Measurements from ENCODE around the gene MYO3B.

The MYO3B gene

DNA sequence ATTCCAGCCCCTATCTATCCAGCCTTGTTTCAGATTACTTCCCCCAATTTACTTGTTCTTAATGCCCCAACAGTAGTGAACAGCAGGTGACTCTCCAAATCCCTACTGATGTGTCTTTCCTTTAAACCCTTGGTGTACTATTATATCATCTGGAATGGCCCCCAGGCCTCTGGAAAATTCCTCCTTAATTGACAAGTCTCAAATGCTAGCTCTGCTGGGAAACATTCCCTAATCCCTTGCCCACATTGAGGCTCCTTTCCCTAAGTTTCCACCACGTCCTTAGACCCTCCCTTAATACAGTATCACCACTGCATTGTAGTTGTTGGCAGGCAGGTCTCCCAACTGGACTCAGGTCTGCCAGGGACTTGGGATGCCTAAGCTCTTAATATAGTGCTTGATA is 41.0 kb downstream of the MYO3B start:
- no peaks in the 10 kb centered on the region for H3K36me3 ChIP-seq (ENCODE audit: insufficient read depth, low read length)
- H3K4me3 ChIP-seq: no peak overlapping the region
- no peak for TF ChIP-seq POLR2AphosphoS5 (IDR thresholded peaks at IDR 0.05; ENCODE audit: borderline replicate concordance, low read depth, low read length)
- TF ChIP-seq FOXP2 (optimal IDR thresholded peaks at IDR 0.05; ENCODE audit: control extremely low read depth, extremely low read length, insufficient read depth): no peak
- TF ChIP-seq EZH2 (IDR thresholded peaks at IDR 0.05): no peak
- no peak overlapping the region for H3K27ac ChIP-seq
- H3K9ac ChIP-seq (ENCODE audit: insufficient read length): no peak overlapping the region
- H3K9me3 ChIP-seq (ENCODE audit: low read depth, low read length): no peaks in the 10 kb centered on the region
- DNase-seq (ENCODE audit: low read depth, low spot score): no peak

GRCh38 chr2:170221317-170222288 is 43.7 kb downstream of the MYO3B start:
- no peak overlapping the region for H3K27ac ChIP-seq

GRCh38 chr2:170222298-170222697 is 44.4 kb downstream of the MYO3B start:
- Histone ChIP-seq H3K27ac (no peak overlapping the region), H3K9ac (ENCODE audit: insufficient read length) (no peak overlapping the region), H3K4me3 (no peak overlapping the region), H3K9me3 (ENCODE audit: low read depth, low read length) (no peaks in the 10 kb centered on the region), H3K36me3 (ENCODE audit: insufficient read depth, low read length) (no peaks in the 10 kb centered on the region)
- no peak for DNase-seq (ENCODE audit: low read depth, low spot score)
- TF ChIP-seq FOXP2 (optimal IDR thresholded peaks at IDR 0.05; ENCODE audit: control extremely low read depth, extremely low read length, insufficient read depth) (no peak), POLR2AphosphoS5 (IDR thresholded peaks at IDR 0.05; ENCODE audit: borderline replicate concordance, low read depth, low read length) (no peak), EZH2 (IDR thresholded peaks at IDR 0.05) (no peak)

More at GRCh38 chr2:170221317-170222288, 43.7 kb downstream of the MYO3B start:
- no peaks in the 10 kb centered on the region for H3K9me3 ChIP-seq (ENCODE audit: low read depth, low read length)
- no peak for TF ChIP-seq EZH2 (IDR thresholded peaks at IDR 0.05)
- no peak for TF ChIP-seq FOXP2 (optimal IDR thresholded peaks at IDR 0.05; ENCODE audit: control extremely low read depth, extremely low read length, insufficient read depth)
- no peak for TF ChIP-seq POLR2AphosphoS5 (IDR thresholded peaks at IDR 0.05; ENCODE audit: borderline replicate concordance, low read depth, low read length)
- no peak overlapping the region for H3K4me3 ChIP-seq
- H3K36me3 ChIP-seq (ENCODE audit: insufficient read depth, low read length): no peaks in the 10 kb centered on the region
- no peak for DNase-seq (ENCODE audit: low read depth, low spot score)
- no peak overlapping the region for H3K9ac ChIP-seq (ENCODE audit: insufficient read length)

- no peaks in the 10 kb centered on the region for H3K36me3 ChIP-seq (ENCODE audit: insufficient read depth, low read length)
- no peak for DNase-seq (ENCODE audit: low read depth, low spot score)
- no peak overlapping the region for H3K4me3 ChIP-seq
- H3K9me3 ChIP-seq (ENCODE audit: low read depth, low read length): no peaks in the 10 kb centered on the region
- H3K9ac ChIP-seq (ENCODE audit: insufficient read length): no peak overlapping the region
- H3K27ac ChIP-seq: no peak overlapping the region
- TF ChIP-seq POLR2AphosphoS5 (IDR thresholded peaks at IDR 0.05; ENCODE audit: borderline replicate concordance, low read depth, low read length) (no peak), EZH2 (IDR thresholded peaks at IDR 0.05) (no peak), FOXP2 (optimal IDR thresholded peaks at IDR 0.05; ENCODE audit: control extremely low read depth, extremely low read length, insufficient read depth) (no peak)
Measured at GRCh38 chr2:170222842-170223241, 44.9 kb downstream of the MYO3B start.

GRCh38 chr2:170224692-170225294 is 46.8 kb downstream of the MYO3B start:
- TF ChIP-seq EZH2 (IDR thresholded peaks at IDR 0.05): no peak
- no peak for TF ChIP-seq FOXP2 (optimal IDR thresholded peaks at IDR 0.05; ENCODE audit: control extremely low read depth, extremely low read length, insufficient read depth)
- no peak for TF ChIP-seq POLR2AphosphoS5 (IDR thresholded peaks at IDR 0.05; ENCODE audit: borderline replicate concordance, low read depth, low read length)
- H3K27ac ChIP-seq: no peak overlapping the region
- DNase-seq (ENCODE audit: low read depth, low spot score): no peak
- H3K36me3 ChIP-seq (ENCODE audit: insufficient read depth, low read length): no peaks in the 10 kb centered on the region
- H3K9ac ChIP-seq (ENCODE audit: insufficient read length): no peak overlapping the region
- no peak overlapping the region for H3K4me3 ChIP-seq
- H3K9me3 ChIP-seq (ENCODE audit: low read depth, low read length): no peaks in the 10 kb centered on the region

- Histone ChIP-seq H3K36me3 (ENCODE audit: insufficient read depth, low read length) (no peaks in the 10 kb centered on the region), H3K9ac (ENCODE audit: insufficient read length) (no peak overlapping the region), H3K27ac (no peak overlapping the region), H3K4me3 (no peak overlapping the region), H3K9me3 (ENCODE audit: low read depth, low read length) (no peaks in the 10 kb centered on the region)
- DNase-seq (ENCODE audit: low read depth, low spot score): no peak
- no peak for TF ChIP-seq EZH2 (IDR thresholded peaks at IDR 0.05)
- TF ChIP-seq FOXP2 (optimal IDR thresholded peaks at IDR 0.05; ENCODE audit: control extremely low read depth, extremely low read length, insufficient read depth): no peak
- TF ChIP-seq POLR2AphosphoS5 (IDR thresholded peaks at IDR 0.05; ENCODE audit: borderline replicate concordance, low read depth, low read length): no peak
Measured at GRCh38 chr2:170226216-170226615, 48.3 kb downstream of the MYO3B start.

GRCh38 chr2:170227507-170227947 is 49.6 kb downstream of the MYO3B start:
- Histone ChIP-seq H3K27ac (no peak overlapping the region), H3K9ac (ENCODE audit: insufficient read length) (no peak overlapping the region), H3K36me3 (ENCODE audit: insufficient read depth, low read length) (no peaks in the 10 kb centered on the region), H3K9me3 (ENCODE audit: low read depth, low read length) (no peaks in the 10 kb centered on the region), H3K4me3 (no peak overlapping the region)
- DNase-seq (ENCODE audit: low read depth, low spot score): no peak
- TF ChIP-seq POLR2AphosphoS5 (IDR thresholded peaks at IDR 0.05; ENCODE audit: borderline replicate concordance, low read depth, low read length): no peak
- TF ChIP-seq FOXP2 (optimal IDR thresholded peaks at IDR 0.05; ENCODE audit: control extremely low read depth, extremely low read length, insufficient read depth): no peak
- TF ChIP-seq EZH2 (IDR thresholded peaks at IDR 0.05): no peak

- DNase-seq (ENCODE audit: low read depth, low spot score): no peak
- H3K4me3 ChIP-seq: no peak overlapping the region
- no peak for TF ChIP-seq EZH2 (IDR thresholded peaks at IDR 0.05)
- no peak for TF ChIP-seq POLR2AphosphoS5 (IDR thresholded peaks at IDR 0.05; ENCODE audit: borderline replicate concordance, low read depth, low read length)
- no peak for TF ChIP-seq FOXP2 (optimal IDR thresholded peaks at IDR 0.05; ENCODE audit: control extremely low read depth, extremely low read length, insufficient read depth)
- H3K9me3 ChIP-seq (ENCODE audit: low read depth, low read length): no peaks in the 10 kb centered on the region
- H3K9ac ChIP-seq (ENCODE audit: insufficient read length): no peak overlapping the region
- no peaks in the 10 kb centered on the region for H3K36me3 ChIP-seq (ENCODE audit: insufficient read depth, low read length)
- no peak overlapping the region for H3K27ac ChIP-seq
Measured at GRCh38 chr2:170227951-170228350, 50.0 kb downstream of the MYO3B start.
